A673 (cell line): ENCODE data around the gene RIPOR2.
"Not testable (repeated sequence)": the region's sequence is repeated elsewhere in the genome, so short reads cannot be mapped to it uniquely, and the experiment has no call there.

Experiments used
- CTCF ChIP-seq: fragments of 300-800, 200-600 bp; sonication (generic); conservative IDR thresholded peaks from 2 replicates; pipeline ENCODE4 v1.5.1; 2017; ENCODE audit warnings: low read depth, mild to moderate bottlenecking, antibody characterized with exemption, low read length, moderate library complexity, mixed read lengths
- EZH2 ChIP-seq: fragments of 200-600 bp; sonication (generic); IDR thresholded peaks from 2 replicates; pipeline ENCODE4 v1.6.1; 2017; ENCODE audit warnings: borderline replicate concordance, low read depth, mild to moderate bottlenecking, mixed read lengths, antibody characterized with exemption, low read length; ENCODE audit not compliant: poor library complexity, severe bottlenecking

GRCh38 chr6:24877747-24878146 lies 58.0 kb downstream of the RIPOR2 start:
- not testable (repeated sequence) for TF ChIP-seq CTCF, EZH2
